GM06990 (cell line): ENCODE results near the gene TOR1AIP2.

Source experiments
- DNase-seq: peaks from one replicate; pipeline ENCODE4 v3.0.0-alpha.2; 2011; ENCODE audit not compliant: insufficient read length; ENCODE audit errors: extremely low read depth
- H3K27me3 ChIP-seq: replicated peaks from 2 replicates; pipeline ENCODE4 v1.6.0; 2011; ENCODE audit warnings: low read length; ENCODE audit not compliant: control insufficient read depth, insufficient read depth
- H3K36me3 ChIP-seq: 2 replicates; pipeline ENCODE4 v1.5.1; 2011; ENCODE audit warnings: low read length; ENCODE audit not compliant: control insufficient read depth, insufficient read depth
- H3K4me3 ChIP-seq: replicated peaks from 2 replicates; pipeline ENCODE4 v1.5.1; 2011; ENCODE audit warnings: low read depth, mild to moderate bottlenecking, control low read depth, low read length
- TF ChIP-seq, protein P1 (sequence below): IDR thresholded peaks from 2 replicates; pipeline ENCODE4 v1.5.1; 2011; ENCODE audit warnings: low read length, control low read depth, mild to moderate bottlenecking, inconsistent platforms; ENCODE audit not compliant: insufficient read depth, poor library complexity, severe bottlenecking

Gene TOR1AIP2

DNA sequence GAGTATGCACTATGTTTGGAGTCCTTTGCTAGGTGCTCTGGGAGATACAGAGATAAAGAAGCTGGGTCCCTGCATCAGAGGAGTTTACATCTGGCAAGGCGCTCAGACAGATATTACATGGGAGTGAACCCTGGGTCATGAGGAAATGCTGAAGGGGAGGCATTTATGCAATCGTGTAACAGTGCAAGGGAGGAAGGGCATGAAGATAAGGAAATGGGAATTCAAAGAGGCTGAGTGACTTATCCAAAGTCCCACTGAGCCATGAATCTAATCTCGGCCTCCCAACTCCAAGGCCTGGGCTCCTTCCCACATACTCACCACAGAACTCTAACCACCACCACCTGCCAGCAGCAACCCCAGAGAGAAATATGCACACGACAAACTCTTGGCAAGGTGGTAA lies 82.9 kb downstream of the TOR1AIP2 start:
- H3K4me3 ChIP-seq = no peak overlapping the region
- H3K27me3 ChIP-seq = no peaks in the 10 kb centered on the region
- no peak for DNase-seq
- TF ChIP-seq, protein P1, sequence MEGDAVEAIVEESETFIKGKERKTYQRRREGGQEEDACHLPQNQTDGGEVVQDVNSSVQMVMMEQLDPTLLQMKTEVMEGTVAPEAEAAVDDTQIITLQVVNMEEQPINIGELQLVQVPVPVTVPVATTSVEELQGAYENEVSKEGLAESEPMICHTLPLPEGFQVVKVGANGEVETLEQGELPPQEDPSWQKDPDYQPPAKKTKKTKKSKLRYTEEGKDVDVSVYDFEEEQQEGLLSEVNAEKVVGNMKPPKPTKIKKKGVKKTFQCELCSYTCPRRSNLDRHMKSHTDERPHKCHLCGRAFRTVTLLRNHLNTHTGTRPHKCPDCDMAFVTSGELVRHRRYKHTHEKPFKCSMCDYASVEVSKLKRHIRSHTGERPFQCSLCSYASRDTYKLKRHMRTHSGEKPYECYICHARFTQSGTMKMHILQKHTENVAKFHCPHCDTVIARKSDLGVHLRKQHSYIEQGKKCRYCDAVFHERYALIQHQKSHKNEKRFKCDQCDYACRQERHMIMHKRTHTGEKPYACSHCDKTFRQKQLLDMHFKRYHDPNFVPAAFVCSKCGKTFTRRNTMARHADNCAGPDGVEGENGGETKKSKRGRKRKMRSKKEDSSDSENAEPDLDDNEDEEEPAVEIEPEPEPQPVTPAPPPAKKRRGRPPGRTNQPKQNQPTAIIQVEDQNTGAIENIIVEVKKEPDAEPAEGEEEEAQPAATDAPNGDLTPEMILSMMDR = no peak
- no peaks in the 10 kb centered on the region for H3K36me3 ChIP-seq

DNA sequence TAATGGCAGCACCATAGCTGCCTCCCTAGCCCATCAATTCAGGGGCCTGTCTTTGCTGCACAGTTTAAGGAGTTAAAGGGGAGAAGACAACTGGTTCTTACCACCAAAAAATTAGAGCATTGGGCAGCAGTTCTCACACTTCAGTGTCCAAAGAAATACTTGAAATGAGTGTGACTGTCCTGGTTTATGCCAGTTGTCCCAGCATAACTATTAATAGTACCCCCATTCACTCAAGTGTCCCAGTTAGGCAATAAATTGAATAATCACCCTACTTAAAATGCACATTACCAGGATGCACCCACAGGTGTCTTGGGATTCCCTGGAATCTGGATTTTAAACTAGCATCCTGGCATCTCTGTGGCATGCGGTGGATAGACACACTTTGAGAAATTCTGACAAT lies 83.5 kb downstream of the TOR1AIP2 start:
- TF ChIP-seq, protein P1 = no peak
- Histone ChIP-seq H3K4me3 (no peak overlapping the region), H3K36me3 (no peaks in the 10 kb centered on the region), H3K27me3 (no peaks in the 10 kb centered on the region)
- DNase-seq = no peak

DNA sequence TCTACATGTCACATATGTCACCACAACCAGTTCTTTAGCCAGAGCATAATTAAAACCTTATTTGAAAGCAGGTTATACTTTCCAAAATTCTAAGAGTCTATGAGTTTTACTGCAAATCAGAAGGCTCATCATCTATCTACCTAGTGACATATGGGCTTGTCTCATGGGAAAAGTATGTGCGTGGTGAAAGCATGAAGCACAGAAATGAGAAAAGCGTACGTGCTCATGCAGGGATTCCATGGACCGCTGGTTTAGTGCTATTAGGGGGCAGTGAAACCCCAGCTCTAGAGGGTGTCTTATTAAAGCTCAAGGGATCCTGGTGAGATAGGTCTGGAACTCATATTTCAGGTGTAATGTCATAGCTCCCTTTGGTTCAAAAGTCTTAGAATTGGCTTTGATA lies 84.3 kb downstream of the TOR1AIP2 start:
- H3K36me3 ChIP-seq = no peaks in the 10 kb centered on the region
- no peaks in the 10 kb centered on the region for H3K27me3 ChIP-seq
- DNase-seq = no peak
- H3K4me3 ChIP-seq = no peak overlapping the region
- TF ChIP-seq, protein P1 = no peak
